Measurements from ENCODE around the gene UFL1.
"Not testable (repeated sequence)": the region's sequence is repeated elsewhere in the genome, so short reads cannot be mapped to it uniquely, and the experiment has no call there.

UFL1 gene

DNA sequence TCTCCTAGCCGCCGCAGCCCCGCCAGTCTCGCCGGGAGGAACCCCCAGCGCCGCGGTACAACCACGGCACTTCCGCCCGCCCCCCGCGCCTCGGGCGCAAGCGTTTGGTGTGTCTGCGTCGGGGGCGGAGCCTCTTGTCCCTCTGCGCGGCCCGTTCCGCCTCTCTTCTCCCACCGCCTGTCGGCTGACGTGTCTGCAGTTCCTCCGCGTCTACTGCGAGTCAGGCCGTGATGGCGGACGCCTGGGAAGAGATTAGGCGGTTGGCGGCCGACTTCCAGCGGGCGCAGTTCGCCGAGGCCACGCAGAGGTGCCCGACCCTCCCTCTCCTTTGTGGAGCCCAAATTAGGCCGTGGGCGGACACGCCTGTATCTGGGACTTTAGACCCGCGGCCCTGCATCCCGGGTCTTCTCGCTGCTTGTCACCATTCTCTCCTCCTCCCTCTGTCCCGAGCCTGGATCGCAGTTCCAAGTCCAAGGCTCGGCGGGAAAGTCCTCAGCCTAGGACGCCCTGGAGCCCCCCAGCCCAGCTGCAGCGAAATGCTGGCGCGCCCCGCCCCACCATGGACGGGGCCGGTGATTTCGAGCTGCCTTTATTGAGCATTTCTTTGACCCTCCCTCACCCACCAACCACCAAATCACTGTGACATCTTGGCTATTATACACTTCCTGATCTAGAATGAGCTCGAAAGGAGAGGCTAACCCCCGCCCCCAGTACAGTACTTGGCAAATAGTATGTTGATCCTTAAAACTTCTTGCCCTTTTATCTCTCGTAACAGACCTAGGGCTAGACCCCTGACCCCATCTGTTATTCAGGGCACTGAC is at the start of gene UFL1:
Gene UFL1 (plus strand): TSS at position 163 of the 821 bp plus-strand sequence. CDS start 68 bp downstream, at position 231.
- DNase-seq: peak; percentile 92

DNA sequence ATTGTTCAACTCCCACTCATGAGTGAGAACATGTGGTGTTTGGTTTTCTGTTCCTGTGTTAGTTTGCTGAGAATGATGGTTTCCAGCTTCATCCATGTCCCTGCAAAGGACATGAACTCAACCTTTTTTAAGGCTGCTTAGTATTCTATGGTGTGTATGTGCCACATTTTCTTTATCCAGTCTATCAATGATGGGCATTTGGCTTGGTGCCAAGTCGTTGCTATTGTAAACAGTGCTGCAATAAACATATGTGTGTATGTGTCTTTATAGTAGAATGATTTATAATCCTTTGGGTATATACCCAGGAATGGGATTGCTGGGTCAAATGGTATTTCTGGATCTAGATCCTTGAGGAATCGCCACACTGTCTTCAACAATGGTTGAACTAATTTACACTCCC is 49.3 kb upstream of the UFL1 start:
- not testable (repeated sequence) for DNase-seq

DNA sequence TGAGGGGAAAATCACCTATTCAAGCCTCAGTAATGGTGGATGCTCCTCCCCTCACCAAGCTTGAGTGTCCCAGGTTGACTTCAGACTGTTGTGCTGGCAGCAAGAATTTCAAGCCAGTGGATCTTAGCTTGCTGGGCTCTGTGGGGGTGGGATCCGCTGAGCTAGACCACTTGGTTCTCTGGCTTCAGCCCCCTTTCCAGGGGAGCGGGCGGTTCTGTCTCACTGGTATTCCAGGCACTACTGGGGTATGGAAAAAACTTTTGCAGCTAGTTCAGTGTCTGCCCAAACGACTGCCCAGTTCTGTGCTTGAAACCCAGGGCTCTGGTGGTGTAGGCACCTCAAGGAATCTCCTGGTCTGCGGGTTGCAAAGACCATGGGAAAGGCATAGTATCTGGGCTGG is 42.9 kb upstream of the UFL1 start:
- no peak for DNase-seq

DNA sequence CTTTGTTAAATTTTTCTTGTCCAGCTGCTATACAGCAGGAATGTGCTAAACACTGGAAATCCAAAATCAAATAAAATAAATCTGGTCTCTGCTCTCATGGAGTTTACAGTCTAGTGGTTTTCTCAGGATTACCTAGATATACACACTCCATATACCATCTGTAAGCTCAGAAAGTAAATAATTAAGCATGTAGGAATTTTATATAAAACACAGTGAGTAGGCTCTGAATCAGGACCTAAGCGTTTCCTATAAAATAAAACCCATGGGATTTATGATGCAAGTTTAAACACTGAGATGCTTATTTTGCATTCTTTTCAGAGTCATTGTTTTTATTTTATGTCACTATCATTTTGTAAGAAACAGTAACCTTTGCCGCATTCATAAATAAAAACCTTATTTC is 29.7 kb upstream of the UFL1 start:
- no peak for DNase-seq

DNA sequence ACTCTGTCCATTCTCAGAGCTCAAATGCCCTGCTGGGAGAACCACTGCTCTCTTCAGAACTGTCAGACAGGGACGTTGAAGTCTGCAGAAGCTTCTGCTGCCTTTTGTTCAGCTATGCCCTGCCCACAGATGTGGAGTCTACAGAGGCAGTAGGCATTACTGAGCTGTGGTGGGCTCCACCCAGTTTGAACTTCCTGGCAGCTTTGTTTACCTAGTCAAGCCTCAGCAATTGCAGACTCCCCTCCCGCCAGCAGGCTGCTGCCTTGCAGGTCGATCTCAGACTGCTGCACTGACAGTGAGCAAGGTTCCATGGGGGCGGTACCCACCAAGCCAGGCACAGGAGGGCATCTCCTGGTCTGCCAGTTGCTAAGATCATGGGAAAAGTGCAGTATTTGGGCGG is 21.8 kb upstream of the UFL1 start:
- no peak for DNase-seq

DNA sequence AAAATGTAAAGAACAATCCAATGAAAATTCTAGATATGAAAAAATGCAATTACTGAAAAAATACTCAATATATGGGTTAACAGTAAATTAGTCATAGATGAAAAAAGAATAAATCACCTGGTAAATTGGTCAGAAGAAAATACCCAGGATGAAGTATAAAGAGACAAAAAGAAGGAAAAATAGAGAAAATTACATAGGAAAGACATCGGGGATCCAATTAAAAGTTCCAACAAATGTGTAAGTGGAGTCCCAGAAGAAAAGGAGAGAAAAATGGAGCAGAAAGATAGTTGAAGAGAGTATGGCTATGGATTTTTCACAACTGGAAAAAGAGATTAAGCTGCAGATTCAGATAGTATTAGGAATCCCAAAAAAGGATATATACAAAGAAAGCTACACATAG is 18.7 kb upstream of the UFL1 start:
- no peak for DNase-seq

DNA sequence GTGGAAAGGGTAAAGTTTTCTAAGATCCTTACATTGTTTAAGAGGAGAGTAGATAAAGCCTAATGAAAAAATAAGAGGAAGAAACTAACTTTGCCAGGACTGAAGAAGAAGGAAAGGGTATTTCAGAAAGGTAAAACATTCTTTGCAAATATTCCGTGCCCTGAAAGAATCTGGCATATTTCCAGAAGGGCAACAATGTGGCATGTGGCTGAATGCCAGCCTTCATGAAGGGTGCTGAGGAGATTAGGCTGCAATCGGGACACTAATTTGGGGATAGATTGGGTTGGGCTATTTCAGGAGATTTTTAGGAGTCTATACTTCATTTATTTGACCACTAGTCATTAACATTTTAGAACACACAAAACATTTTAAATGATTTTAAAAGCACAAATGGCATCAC is 16.2 kb upstream of the UFL1 start:
- no peak for DNase-seq

DNA sequence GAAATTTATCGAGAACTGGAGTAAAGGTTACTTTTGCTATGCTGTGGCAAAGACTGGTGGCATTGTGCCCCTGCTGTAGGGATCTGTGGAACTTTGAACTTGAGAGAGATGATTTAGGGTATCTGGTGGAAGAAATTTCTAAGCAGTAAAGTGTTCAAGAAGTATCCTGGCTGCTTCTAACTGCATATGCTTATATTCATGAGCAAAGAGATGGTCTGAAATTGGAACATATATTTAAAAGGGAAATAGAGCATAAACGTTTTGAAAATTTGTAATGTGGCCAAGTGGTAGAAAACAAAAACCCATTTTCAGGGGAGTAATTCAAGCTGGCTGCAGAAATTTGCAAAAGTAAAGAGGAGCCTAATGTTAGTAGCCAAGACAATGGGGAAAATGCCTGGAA is 12.3 kb upstream of the UFL1 start:
- no peak for DNase-seq

DNA sequence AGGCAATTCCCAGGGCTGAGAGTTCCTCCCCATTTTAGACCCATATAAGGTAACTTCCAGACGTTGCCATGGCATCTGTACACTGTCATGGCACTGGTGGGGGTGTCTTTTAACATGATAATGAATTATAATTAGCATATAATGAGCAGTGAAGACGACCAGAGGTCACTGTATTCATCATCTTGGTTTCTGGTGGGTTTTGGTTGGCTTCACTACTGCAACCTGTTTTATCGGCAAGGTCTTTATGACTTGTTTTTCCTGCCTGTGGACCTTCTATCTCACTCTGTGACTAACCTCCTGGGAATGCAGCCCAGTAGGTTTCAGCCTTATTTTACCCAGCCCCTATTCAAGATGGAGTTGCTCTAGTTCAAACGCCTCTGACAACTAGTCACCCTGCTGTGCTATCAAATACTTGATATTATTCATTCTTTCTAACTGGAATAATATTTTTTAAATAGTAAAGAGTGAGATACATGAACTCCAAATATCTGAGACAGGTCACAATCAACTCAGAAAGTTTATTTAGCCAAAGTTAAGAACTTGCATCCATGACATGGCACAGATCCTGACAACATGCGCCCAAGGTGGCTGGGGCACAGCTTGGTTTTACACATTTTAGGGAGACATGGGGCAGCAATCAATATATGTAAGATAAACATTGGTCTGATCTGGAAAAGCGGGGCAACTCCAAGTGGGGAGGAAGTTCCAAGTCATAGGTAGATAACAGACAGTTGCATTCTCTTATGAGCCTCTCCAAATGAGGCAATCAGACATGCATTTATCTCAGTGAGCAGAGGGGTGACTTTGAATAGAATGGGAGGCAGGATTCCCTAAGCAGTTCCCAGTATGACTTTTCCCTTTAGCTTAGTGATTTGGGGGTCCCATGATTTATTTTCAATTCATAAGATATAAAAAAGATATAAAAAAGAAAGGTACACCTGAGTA is 1.2 kb upstream of the UFL1 start:
- no peak for DNase-seq

DNA sequence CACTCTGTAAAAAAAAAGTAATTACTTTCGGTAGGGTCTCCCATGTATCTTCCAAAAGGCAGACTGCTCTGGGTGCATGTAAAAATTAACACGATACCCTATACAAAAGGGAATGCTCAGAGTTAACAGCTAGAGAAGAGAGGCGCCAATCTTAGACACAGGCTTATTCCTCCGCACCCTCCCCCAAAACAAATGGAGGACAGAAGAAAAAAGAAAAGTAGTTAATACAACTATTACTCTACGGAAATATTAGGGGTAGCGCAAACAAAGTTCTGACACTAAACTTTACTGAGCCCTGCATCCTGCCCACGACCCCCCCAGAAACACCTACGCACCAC is 331 bp upstream of the UFL1 start:
- DNase-seq: no peak

DNA sequence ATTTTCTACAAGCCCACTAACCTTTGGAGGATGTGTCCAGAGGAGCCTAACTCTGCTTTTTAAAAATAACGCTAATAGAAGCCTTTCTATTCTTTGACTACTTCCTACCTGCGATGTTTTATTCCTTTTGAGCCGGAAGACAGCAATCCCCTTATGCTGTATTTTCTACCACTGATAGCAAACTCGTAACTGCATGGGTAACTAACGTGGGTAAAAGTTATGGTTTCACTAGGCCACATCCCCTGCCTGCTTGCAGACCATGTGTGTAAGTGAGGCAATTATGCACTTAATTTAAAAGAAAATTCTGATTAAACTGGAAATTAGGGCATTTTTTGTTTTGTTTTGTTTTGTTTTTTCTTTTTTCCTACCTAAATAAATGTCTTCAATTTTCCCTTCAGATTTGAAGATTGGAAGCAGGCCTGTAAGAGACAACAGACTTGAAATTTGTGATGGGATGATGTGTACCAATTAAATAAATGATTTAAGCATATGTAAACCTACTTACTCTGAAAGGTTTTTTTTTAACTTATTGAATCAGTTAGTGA is 931 bp downstream of the UFL1 start:
- no peak for DNase-seq

DNA sequence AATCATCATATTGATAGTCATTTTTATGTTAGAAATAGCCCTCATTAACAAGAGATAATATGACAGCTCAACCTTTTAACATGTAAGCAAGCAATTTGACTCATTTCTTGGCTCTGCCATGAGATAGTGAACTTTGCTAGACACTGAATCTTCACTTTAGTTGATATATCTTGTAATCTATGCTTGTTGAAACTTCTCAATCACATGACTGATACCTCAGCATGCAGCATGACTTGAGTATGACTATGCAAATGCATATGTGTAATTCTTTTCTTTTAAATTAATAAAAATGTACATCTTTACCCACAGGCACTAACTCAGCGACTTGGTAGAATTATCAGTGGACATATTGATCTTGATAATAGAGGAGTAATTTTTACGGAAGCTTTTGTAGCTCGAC is 6.6 kb downstream of the UFL1 start:
- no peak for DNase-seq

DNA sequence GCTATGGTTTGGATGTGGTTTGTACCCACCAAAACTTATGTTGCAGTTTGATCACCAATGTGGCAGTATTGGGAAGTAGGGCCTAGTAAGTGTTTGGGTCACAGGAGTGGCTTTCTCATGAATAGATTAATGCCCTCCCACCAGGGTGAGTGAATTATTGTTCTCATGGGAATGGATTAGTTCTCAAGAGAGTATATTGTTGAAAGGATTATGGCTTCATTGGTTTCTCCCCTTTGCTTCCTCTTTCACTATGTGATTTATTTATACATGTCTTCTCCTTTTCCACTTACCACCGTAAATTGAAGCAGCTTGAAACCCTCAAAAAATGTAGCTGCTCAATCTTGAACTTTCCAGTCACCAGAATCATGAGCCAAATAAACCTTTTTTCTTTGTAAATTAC is 10.8 kb downstream of the UFL1 start:
- no peak for DNase-seq

DNA sequence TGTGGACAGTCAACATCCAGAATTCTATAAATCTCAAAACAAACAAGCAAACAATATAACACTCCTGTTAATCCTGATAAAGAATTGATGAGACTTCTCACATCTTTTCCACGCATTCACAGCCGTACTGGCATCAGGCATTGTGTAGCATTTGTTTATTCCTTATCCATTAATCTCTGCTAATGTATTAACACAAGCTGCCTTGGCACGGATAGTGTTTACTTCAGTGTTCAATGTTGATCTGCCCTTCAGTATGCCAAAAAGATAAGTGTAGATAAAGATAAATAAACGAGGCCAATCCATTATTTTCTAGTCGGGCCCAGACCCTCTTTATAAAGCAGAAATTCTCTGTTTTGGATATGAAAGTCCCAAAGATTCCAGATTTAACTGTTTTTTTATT is 16.1 kb downstream of the UFL1 start:
- DNase-seq: no peak

DNA sequence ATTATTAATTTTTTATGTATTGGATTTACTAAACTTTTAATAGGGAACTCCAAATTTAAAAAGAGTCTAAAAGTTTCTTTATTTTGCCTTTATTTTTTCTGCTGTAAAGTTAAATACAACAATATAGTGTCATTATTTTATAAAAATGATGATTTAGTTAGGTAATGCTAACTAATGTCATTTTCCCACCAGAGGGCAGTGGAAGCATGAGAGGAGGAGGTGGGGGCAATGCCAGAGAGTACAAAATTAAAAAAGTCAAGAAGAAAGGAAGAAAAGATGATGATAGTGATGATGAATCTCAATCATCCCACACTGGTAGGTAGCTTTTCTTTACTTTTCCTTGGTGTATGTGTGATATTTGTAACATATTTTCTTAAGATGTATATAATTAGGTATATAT is 21.1 kb downstream of the UFL1 start:
- no peak for DNase-seq

DNA sequence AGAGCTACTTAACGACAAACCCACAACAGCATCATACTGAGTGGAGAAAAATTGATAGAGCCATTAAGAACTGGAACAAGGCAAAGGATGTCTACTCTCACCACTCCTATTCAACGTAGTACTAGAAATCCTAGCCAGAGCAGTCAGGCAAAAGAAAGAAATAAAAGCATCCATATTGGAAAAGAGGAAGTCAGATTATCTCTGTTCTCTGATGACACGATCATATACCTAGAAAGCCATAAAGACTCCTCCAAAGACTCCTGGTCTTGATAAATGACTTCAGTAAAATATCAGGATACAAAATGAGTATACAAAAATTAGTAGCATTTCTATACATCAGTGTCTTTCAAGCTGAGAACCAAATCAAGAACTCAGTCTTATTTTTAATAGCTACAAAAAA is 24.3 kb downstream of the UFL1 start:
- DNase-seq: no peak

DNA sequence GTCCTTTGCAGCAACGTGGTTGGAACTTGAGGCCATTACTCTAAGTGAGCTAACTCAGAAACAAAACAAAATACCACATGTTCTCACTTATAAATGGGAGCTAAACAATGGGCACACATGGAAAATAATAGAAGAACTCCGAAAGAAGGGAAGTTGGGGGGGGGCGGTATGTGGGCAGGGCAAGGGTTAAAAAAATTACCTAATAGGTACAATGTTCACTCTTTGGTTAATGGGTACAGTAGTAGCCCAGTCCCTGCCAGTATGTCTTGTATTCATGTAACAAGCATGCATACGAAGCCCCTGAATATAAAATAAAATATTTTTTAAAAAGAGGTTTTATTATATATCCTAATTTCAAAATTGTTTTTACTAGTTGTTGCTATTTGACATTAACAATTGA is 26.0 kb downstream of the UFL1 start:
- DNase-seq: no peak

DNA sequence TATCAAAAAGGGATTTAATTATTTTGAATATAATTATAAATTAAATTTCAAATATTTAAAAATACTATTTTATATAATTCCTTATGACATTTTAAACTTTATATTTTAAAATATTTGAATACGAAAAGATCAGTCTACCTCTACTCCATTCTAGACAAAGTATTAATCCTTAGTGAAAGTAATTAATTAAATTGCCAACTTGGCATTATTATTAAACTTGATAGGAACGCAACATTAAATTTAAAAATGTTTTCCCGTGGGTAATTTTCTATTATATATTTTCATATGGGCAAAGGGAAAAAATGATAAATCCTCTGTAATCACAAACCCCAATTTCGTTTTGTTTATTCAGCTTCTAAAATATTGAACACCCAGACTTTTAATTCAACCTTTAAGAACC is 33.0 kb downstream of the UFL1 start:
- DNase-seq: no peak

DNA sequence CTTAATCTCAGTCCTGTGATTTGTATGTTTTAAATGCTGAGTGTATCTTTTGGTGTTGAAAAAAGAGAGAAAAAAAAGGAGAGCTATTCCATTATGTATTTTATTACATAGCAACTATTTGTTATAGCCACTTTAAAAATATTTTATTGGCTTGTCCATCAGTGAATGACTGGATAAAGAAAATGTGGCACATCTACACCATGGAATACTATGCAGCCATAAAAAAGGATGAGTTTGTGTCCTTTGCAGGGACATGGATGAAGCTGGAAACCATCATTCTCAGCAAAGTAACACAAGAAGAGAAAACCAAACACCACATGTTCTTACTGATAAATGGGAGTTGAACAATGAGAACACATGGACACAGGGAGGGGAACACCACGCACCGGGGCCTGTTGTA is 38.1 kb downstream of the UFL1 start:
- not testable (repeated sequence) for DNase-seq

DNA sequence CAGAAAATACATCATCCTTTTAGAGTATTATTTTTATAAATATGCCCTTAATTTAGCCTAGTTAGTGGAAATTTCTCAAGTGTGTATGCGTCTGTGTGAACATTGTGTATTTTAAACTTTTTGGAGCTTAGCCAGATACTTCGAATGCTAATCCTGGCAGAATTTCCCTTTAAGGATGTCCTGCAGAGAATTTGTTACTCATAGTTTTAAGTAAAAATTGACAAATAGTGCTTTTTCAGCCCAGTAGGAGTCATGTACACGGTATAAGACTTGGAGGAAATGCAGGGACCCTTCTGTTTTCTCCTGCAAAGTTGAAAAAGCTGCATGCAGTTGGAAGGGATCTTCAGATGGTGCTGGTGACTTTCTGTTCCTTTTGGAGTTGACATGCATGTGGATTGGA is 41.3 kb downstream of the UFL1 start, which contains the start of gene FHL5:
Gene FHL5 (plus strand): TSS at position 243 of the 400 bp plus-strand sequence. CDS start 40,486 bp downstream, outside the sequence.
- no peak for DNase-seq

DNA sequence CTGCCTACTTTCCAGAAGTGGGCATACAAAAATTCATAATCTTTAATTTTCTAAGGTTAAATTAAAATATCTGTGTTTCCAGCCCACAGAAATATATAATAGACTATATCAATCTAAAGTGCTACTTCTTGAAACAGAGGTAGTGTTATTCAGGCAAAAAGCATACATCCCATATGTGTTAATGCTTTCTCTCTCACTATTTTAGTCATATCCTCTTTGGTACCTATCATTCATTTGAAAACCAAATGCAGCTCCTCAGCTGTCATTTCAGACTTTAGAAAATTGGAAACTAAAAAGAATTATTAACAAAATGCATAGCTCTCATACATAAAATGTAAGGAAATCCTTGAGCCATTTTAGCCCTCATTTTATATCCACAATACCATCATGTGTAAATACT is 42.2 kb downstream of the UFL1 start:
- DNase-seq: no peak

DNA sequence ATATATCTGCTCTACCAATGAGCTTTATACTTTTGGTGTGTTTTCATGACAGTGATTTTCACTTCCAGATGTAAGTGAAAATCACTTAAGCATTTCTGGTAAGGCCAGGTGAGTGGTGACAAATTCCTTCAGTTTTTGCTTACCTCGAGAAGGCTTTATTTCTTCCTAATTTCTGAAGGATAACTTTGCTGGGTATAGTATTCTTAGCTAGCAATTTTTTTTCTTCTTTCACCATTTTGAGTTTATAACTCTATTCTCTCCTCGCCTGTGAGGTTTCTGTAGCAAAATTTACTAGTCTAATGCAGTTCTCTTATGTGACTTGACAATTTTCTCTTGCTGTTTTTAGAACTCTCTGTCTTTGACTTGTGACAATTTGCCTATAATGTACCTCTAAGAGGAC is 48.4 kb downstream of the UFL1 start:
- no peak for DNase-seq

DNA sequence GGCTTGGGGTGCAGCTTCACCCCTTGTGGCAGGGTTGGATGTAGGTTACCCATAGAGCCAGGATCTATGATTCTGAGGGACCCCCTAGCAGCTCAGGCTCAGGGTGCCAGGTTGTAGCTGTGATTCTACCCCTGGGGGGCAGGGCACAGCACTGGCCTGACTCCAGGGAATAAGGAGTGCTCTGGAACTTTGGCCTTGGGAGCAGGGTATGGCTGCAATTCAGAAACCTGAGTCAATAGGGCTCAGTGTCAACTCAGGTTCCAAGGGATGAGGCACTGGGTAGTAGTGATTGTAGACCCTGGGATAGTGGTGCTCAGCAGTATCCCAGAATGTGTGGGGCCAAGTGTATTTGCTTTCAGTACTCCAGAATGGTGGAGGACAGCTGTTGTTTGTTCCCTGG is 49.9 kb downstream of the UFL1 start:
- DNase-seq: no peak

DNA sequence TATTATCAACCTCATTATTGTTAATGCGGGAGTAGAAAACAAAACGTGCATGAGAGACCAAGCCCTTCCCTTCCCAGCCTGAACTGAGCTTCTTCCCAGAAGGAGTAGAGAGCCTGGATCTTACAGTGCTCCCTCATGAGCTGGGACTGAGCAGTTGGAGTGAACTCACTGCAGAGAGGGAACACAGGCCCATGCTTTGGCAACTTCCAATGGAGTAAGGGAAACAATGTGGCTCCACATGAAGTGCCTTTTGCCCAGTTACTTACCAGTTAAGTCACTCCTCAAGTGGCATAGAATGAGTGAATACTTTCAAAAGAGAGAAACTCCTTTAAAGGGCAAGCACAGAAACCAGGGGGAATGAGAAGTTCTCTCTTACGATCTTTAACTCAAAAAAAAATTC is 53.8 kb downstream of the UFL1 start:
- no peak for DNase-seq
